GM12878 (cell line): ENCODE measurements around the gene TMEM178A. TPM values are rescaled to one million over a fixed set of nuclear protein-coding genes. Genes with fewer than 3 reads are reported as not detected.

Experiments used
- ATAC-seq: fragments of 200-7000 bp; cut with Tn5 transposase; 3 replicates; pipeline ENCODE4 v1.9.1; 2020; ENCODE audit warnings: mild to moderate bottlenecking, moderate library complexity
- BruUV-seq: library from RNA; stranded (reverse); fragments of 400-500 nt; replicated peaks from 2 replicates; lab custom pipeline; 2021; lab: Mats Ljungman, UMichigan
- CTCF ChIA-PET: fragments of 300-600 bp; sonication (Branson Sonifier 250); formaldehyde crosslinking; extraction: SDS; loops from one replicate; lab custom pipeline; 2021; ENCODE audit warnings: inconsistent platforms; lab: Yijun Ruan, JAX
- POLR2A ChIA-PET: fragments of 350-600 bp; formaldehyde crosslinking; extraction: SDS; loops from one replicate; lab custom pipeline; 2021; ENCODE audit warnings: inconsistent platforms; lab: Charles Lee
- RAD21 ChIA-PET: fragments of 300-600 bp; sonication (Branson Sonifier 250); formaldehyde crosslinking; loops from one replicate; lab custom pipeline; 2023; ENCODE audit warnings: antibody characterized with exemption; ENCODE audit not compliant: unreplicated experiment; lab: Charles Lee
- SMC1A ChIA-PET: fragments of 300-600 bp; sonication (Branson Sonifier 250); formaldehyde crosslinking; loops from one replicate; lab custom pipeline; 2023; ENCODE audit not compliant: unreplicated experiment, uncharacterized antibody; lab: Charles Lee
- DNase-seq: peaks from one replicate; pipeline ENCODE4 v3.0.0-alpha.2; 2011; ENCODE audit warnings: low read depth, low spot score
- FAIRE-seq: peaks from 3 replicates; lab custom pipeline; 2011; peaks lifted over from hg19 to GRCh38; lab: Jason Lieb, UNC
- H2AFZ ChIP-seq: 2 replicates; pipeline ENCODE4 v1.6.0; 2011; ENCODE audit warnings: low read depth, low read length, control low read depth; ENCODE audit not compliant: control insufficient read depth
- H3K27ac ChIP-seq: 2 replicates; pipeline ENCODE4 v1.5.1; 2011; ENCODE audit warnings: control low read depth; ENCODE audit not compliant: control insufficient read depth, insufficient read depth
- H3K27me3 ChIP-seq, 2 experiments: replicated peaks in 1 of 2; 2 replicates each; pipeline versions ENCODE4 v1.6.0 to v1.6.1; 2011; ENCODE audit warnings: low read length in 1 of 2; ENCODE audit not compliant: control insufficient read depth in 2 of 2, insufficient read depth in 2 of 2
- H3K36me3 ChIP-seq, 2 experiments: 2 replicates each; pipeline ENCODE4 v1.5.1; 2011; ENCODE audit warnings: low read length in 1 of 2; ENCODE audit not compliant: control insufficient read depth in 2 of 2, insufficient read depth in 2 of 2
- H3K4me1 ChIP-seq: 2 replicates; pipeline ENCODE4 v1.6.1; 2011; ENCODE audit warnings: mild to moderate bottlenecking, low read length, moderate library complexity, mixed read lengths; ENCODE audit not compliant: control insufficient read depth, insufficient read depth
- H3K4me2 ChIP-seq: 2 replicates; pipeline ENCODE4 v1.6.0; 2011; ENCODE audit warnings: control low read depth; ENCODE audit not compliant: control insufficient read depth, insufficient read depth
- H3K4me3 ChIP-seq: fragments of 200-600 bp; sonication (generic); 2 replicates; pipeline ENCODE4 v1.5.1; 2016
- H3K79me2 ChIP-seq: 2 replicates; pipeline ENCODE4 v1.6.0; 2011; ENCODE audit warnings: low read length; ENCODE audit not compliant: control insufficient read depth, insufficient read depth
- H3K9ac ChIP-seq: 2 replicates; pipeline ENCODE4 v1.8.0; 2011; ENCODE audit warnings: low read length, control low read depth, mixed read lengths; ENCODE audit not compliant: control insufficient read depth, insufficient read depth
- H3K9me3 ChIP-seq: replicated peaks from 3 replicates; pipeline ENCODE4 v1.5.1; 2011; ENCODE audit warnings: mild to moderate bottlenecking, low read length; ENCODE audit not compliant: control insufficient read depth, insufficient read depth
- H4K20me1 ChIP-seq: 2 replicates; pipeline ENCODE4 v1.6.0; 2011; ENCODE audit not compliant: control insufficient read depth, insufficient read depth
- ESRRA ChIP-seq: IDR thresholded peaks from 2 replicates; pipeline ENCODE4 v1.6.1; 2012; ENCODE audit warnings: mild to moderate bottlenecking, low read length, improper control_type of control experiment
- KDM1A ChIP-seq: fragments of 200-600 bp; sonication (generic); IDR thresholded peaks from 2 replicates; pipeline ENCODE4 v1.6.1; 2016; ENCODE audit warnings: borderline replicate concordance
- LARP7 ChIP-seq: fragments of 450-650 bp; IDR thresholded peaks from 2 replicates; pipeline ENCODE4 v1.6.1; 2017; ENCODE audit warnings: mild to moderate bottlenecking
- MEF2A ChIP-seq: IDR thresholded peaks from 2 replicates; pipeline ENCODE4 v1.6.1; 2011; ENCODE audit warnings: low read depth, mild to moderate bottlenecking, low read length, moderate library complexity; ENCODE audit not compliant: insufficient read depth
- MTA3 ChIP-seq: IDR thresholded peaks from 2 replicates; pipeline ENCODE4 v1.6.1; 2012; ENCODE audit warnings: low read length, inconsistent platforms, borderline replicate concordance
- RUNX3 ChIP-seq: IDR thresholded peaks from 2 replicates; pipeline ENCODE4 v1.6.1; 2012; ENCODE audit warnings: low read length, inconsistent platforms
- SMC3 ChIP-seq: IDR thresholded peaks from 2 replicates; pipeline ENCODE4 v1.6.1; 2011; ENCODE audit warnings: low read length, improper control_type of control experiment, borderline replicate concordance
- STAT3 ChIP-seq: IDR thresholded peaks from 2 replicates; pipeline ENCODE4 v1.6.1; 2011; ENCODE audit warnings: low read depth, low read length, improper control_type of control experiment
- ZBTB11 ChIP-seq: fragments of 450-650 bp; formaldehyde crosslinking; IDR thresholded peaks from 2 replicates; pipeline ENCODE4 v1.5.0; 2022; ENCODE audit warnings: mild to moderate bottlenecking, missing genetic modification characterization
- ZSCAN29 ChIP-seq: fragments of 450-650 bp; IDR thresholded peaks from 2 replicates; pipeline ENCODE4 v1.6.1; 2017; ENCODE audit warnings: mild to moderate bottlenecking, moderate library complexity
- WGBS: methylation state at CpG from one replicate; pipeline ENCODE4 v1.1.6; 2016; ENCODE audit warnings: low lambda C conversion rate; ENCODE audit not compliant: insufficient replicate concordance, insufficient coverage; ENCODE audit errors: missing lambda C conversion rate; 5-methylcytosine and 5-hydroxymethylcytosine counted together
- in situ Hi-C: fragments of 300-500 bp; cut with MboI; formaldehyde crosslinking; loops from 9 replicates; pipeline ENCODE4 v1.14.3; 2018; ENCODE audit warnings: mixed read lengths
- intact Hi-C: fragments of 100-400 bp; cut with micrococcal nuclease; formaldehyde crosslinking; loops from one replicate; pipeline ENCODE4 v1.14.2; 2022; ENCODE audit not compliant: unreplicated experiment
- polyA plus RNA-seq, 11 experiments: library from polyadenylated mRNA; depleted of rRNA in 4 of 11; unstranded in 6 of 11; stranded (reverse) in 5 of 11; fragments of >200 nt; fragmentation: Nextera tagmentation in 4 of 11; fragmentation: Illumina TruSeq in 1 of 11; extraction: Ambion mirVana in 4 of 11; extraction: Trizol in 1 of 11; gene quantifications; 1 replicate in 1 of 11; 2 replicates in 10 of 11; pipeline versions ENCODE4 v1.2.1 to v1.2.3, GENCODE V29; 2011 to 2016; ENCODE audit warnings: inconsistent platforms in 2 of 11, missing spikeins in 2 of 11, low read depth in 1 of 11
- total RNA-seq, 4 experiments: library from RNA; depleted of rRNA in 3 of 4; stranded (reverse); fragments of >200 nt in 3 of 4; fragmentation: Illumina TruSeq in 1 of 4; extraction: Trizol in 1 of 4; gene quantifications; 2 replicates each; pipeline versions ENCODE4 v1.2.1 to v1.2.3, GENCODE V29; 2013 to 2021
- TF ChIP-seq, protein P1 (sequence below): IDR thresholded peaks from 2 replicates; pipeline ENCODE4 v1.6.1; 2012; ENCODE audit warnings: low read depth, low read length, improper control_type of control experiment

The TMEM178A gene
- total and polyA plus RNA-seq, 10 of the 15 experiments (the other 5 are each of a cell fraction or from before 2014, with no cell fraction given): not detected

DNA sequence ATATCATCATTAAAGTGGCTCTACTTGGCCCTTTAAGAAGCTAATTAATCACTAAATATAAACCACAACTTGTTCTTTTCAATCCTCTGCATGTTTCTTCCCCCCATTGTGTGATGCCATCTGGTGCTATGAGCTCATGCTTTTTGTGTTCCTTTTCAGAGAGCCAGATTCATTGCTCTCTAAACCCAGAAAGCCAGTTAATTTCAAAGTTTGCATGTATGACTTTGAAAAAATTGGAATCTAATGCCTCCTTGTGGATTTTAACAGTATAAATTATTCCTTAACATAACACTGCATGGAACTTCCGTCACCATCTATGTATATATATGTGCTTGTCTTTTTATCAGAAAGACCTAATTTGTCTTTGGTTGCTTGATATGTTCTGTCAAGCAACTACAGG, 31.1 kb downstream of the TMEM178A start:
- H3K79me2 ChIP-seq: no peaks in the 10 kb centered on the region
- H3K27me3 ChIP-seq: no peaks in the 10 kb centered on the region
- RAD21 ChIA-PET: interaction anchor here (1.1 kb wide), 2 partner anchors 27 to 317 kb away, joined by 3 read pairs; no protein-coding TSS in a partner anchor
- ATAC-seq (no peak), DNase-seq (no peak), FAIRE-seq (no peak)
- no peaks in the 10 kb centered on the region for H4K20me1 ChIP-seq
- CTCF ChIA-PET: interaction anchor here (2.5 kb wide), 1 partner anchor 318 kb away, joined by 10 read pairs; no protein-coding TSS in a partner anchor
- no peak overlapping the region for H2AFZ ChIP-seq
- intact Hi-C loops: no loop called here
- POLR2A ChIA-PET: no interaction called here
- no peak overlapping the region for H3K4me3 ChIP-seq
- no peak overlapping the region for H3K27ac ChIP-seq
- SMC1A ChIA-PET: no interaction called here
- no peaks in the 10 kb centered on the region for H3K36me3 ChIP-seq
- no peak overlapping the region for H3K9ac ChIP-seq
- BruUV-seq: no TSS peak
- 89% methylated on average over 1 of the region's 1 CpG for WGBS
- H3K9me3 ChIP-seq: peaks cover 2% of the 10 kb centered on the region; the same call in 2 of the 3 replicates
- in situ Hi-C loops: no loop called here
- no peak overlapping the region for H3K4me2 ChIP-seq
- TF ChIP-seq, protein P1, sequence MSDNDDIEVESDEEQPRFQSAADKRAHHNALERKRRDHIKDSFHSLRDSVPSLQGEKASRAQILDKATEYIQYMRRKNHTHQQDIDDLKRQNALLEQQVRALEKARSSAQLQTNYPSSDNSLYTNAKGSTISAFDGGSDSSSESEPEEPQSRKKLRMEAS: no peak
- TF ChIP-seq RUNX3 (no peak), MEF2A (no peak), SMC3 (no peak), ZSCAN29 (no peak), LARP7 (no peak), ZBTB11 (CRISPR knock-in tag) (no peak), KDM1A (no peak), STAT3 (no peak), MTA3 (no peak), ESRRA (no peak)
- no peaks in the 10 kb centered on the region for H3K4me1 ChIP-seq
